HepG2 (cell line): ENCODE measurements around the gene TESK1. TPM values are rescaled to one million over a fixed set of nuclear protein-coding genes. Genes with fewer than 3 reads are reported as not detected.
A peak's percentile ranks its signal among the peaks of the same experiment; 100 is the strongest.

Experiments used
- ATAC-seq: fragments of 200-7000 bp; cut with Tn5 transposase; 3 replicates; pipeline ENCODE4 v1.9.1; 2020; ENCODE audit warnings: mild to moderate bottlenecking, moderate library complexity
- BruUV-seq: library from RNA; stranded (reverse); fragments of 400-500 nt; replicated peaks from 2 replicates; lab custom pipeline; 2021; lab: Mats Ljungman, UMichigan
- CTCF ChIA-PET: fragments of 300-600 bp; formaldehyde crosslinking; extraction: SDS; loops from one replicate; lab custom pipeline; 2021; ENCODE audit warnings: low total read pairs, inconsistent platforms, low intra/inter-chr PET ratio; lab: Yijun Ruan, JAX
- POLR2A ChIA-PET: fragments of 350-600 bp; sonication (Branson Sonifier 250); formaldehyde crosslinking; loops from one replicate; lab custom pipeline; 2020; ENCODE audit warnings: antibody characterized with exemption, inconsistent platforms; lab: Yijun Ruan, JAX
- DNase-seq: peaks from one replicate; pipeline ENCODE4 v3.0.0-alpha.2; 2015; ENCODE audit warnings: low spot score
- FAIRE-seq: peaks from 3 replicates; lab custom pipeline; 2011; peaks lifted over from hg19 to GRCh38; lab: Jason Lieb, UNC
- H2AFZ ChIP-seq: one replicate; pipeline ENCODE4 v1.6.1; 2011; ENCODE audit warnings: low read length, inconsistent platforms
- H3K27ac ChIP-seq: fragments of 300-600 bp; 3 replicates; pipeline ENCODE4 v1.8.0; 2011; ENCODE audit warnings: mixed run types, mild to moderate bottlenecking, mixed read lengths, low read length, inconsistent platforms; ENCODE audit not compliant: insufficient read depth; ENCODE audit errors: extremely low read length
- H3K27me3 ChIP-seq, 2 experiments: fragments of 200-600 bp in 1 of 2; 2 replicates in 1 of 2; 3 replicates in 1 of 2; pipeline versions ENCODE4 v1.6.0 to v1.8.0; 2011; ENCODE audit warnings: low read length in 2 of 2, mild to moderate bottlenecking in 2 of 2, moderate library complexity in 2 of 2, inconsistent platforms in 1 of 2; ENCODE audit not compliant: insufficient read depth in 2 of 2, control insufficient read depth in 1 of 2
- H3K36me3 ChIP-seq, 2 experiments: fragments of 200-600 bp in 1 of 2; replicated peaks in 1 of 2; 2 replicates in 1 of 2; 3 replicates in 1 of 2; pipeline versions ENCODE4 v1.5.1 to v1.8.0; 2011; ENCODE audit warnings: low read length in 2 of 2, inconsistent platforms in 1 of 2; ENCODE audit not compliant: insufficient read depth in 2 of 2, control insufficient read depth in 1 of 2
- H3K4me1 ChIP-seq: 2 replicates; pipeline ENCODE4 v1.5.1; 2012; ENCODE audit warnings: low read length, inconsistent platforms; ENCODE audit not compliant: insufficient read depth
- H3K4me2 ChIP-seq: 2 replicates; pipeline ENCODE4 v1.6.0; 2011; ENCODE audit warnings: low read depth, low read length, inconsistent platforms
- H3K4me3 ChIP-seq, 3 experiments: fragments of 200-600 bp in 1 of 3; sonication (generic), shearing (Covaris generic) in 1 of 3; replicated peaks in 1 of 3; 2 replicates each; pipeline ENCODE4 v1.5.1; 2011 to 2016; ENCODE audit warnings: low read length in 3 of 3, inconsistent platforms in 2 of 3, low read depth in 2 of 3, mild to moderate bottlenecking in 2 of 3, control low read depth in 1 of 3, mixed read lengths in 1 of 3; ENCODE audit not compliant: insufficient read depth in 1 of 3
- H3K79me2 ChIP-seq: one replicate; pipeline ENCODE4 v1.6.1; 2011; ENCODE audit warnings: low read length, inconsistent platforms; ENCODE audit not compliant: insufficient read depth
- H3K9ac ChIP-seq: 2 replicates; pipeline ENCODE4 v1.6.0; 2011; ENCODE audit warnings: mild to moderate bottlenecking, low read depth, low read length, inconsistent platforms; ENCODE audit not compliant: insufficient read depth
- H3K9me3 ChIP-seq: 2 replicates; pipeline ENCODE4 v1.5.1; 2012; ENCODE audit warnings: mild to moderate bottlenecking, low read length
- H4K20me1 ChIP-seq: 2 replicates; pipeline ENCODE4 v1.6.0; 2011; ENCODE audit warnings: inconsistent platforms, mild to moderate bottlenecking, low read length, moderate library complexity; ENCODE audit not compliant: insufficient read depth
- ASH2L ChIP-seq: fragments of 300-600, 200-600 bp; sonication (generic); IDR thresholded peaks from 2 replicates; pipeline ENCODE4 v1.7.0; 2017; ENCODE audit warnings: low read depth, mild to moderate bottlenecking, moderate library complexity, mixed read lengths, low read length; ENCODE audit not compliant: insufficient read length
- CBX5 ChIP-seq: sonication (generic); formaldehyde crosslinking; IDR thresholded peaks from 2 replicates; pipeline ENCODE4 v1.4.0; 2020; ENCODE audit warnings: missing genetic modification reagents, borderline replicate concordance
- MAZ ChIP-seq, 2 experiments: sonication (generic) in 1 of 2; formaldehyde crosslinking in 1 of 2; IDR thresholded peaks; 2 replicates each; pipeline versions ENCODE4 v1.5.0 to v1.6.1; 2012 to 2020; ENCODE audit warnings: low read depth in 2 of 2, mild to moderate bottlenecking in 2 of 2, borderline replicate concordance in 1 of 2, improper control_type of control experiment in 1 of 2, low read length in 1 of 2, missing genetic modification reagents in 1 of 2, moderate library complexity in 1 of 2
- MEIS2 ChIP-seq: sonication (generic); formaldehyde crosslinking; IDR thresholded peaks from 2 replicates; pipeline ENCODE4 v1.9.0; 2021; ENCODE audit warnings: mild to moderate bottlenecking, missing genetic modification reagents
- POGZ ChIP-seq: sonication (generic); formaldehyde crosslinking; IDR thresholded peaks from 2 replicates; pipeline ENCODE4 v1.4.0; 2020; ENCODE audit warnings: mild to moderate bottlenecking, missing genetic modification reagents
- RFX5 ChIP-seq: IDR thresholded peaks from 2 replicates; pipeline ENCODE4 v1.6.1; 2011; ENCODE audit warnings: low read depth, low read length, improper control_type of control experiment
- STAG1 ChIP-seq: sonication (generic); formaldehyde crosslinking; IDR thresholded peaks from 2 replicates; pipeline ENCODE4 v1.4.0; 2020; ENCODE audit warnings: missing genetic modification reagents
- ZFP62 ChIP-seq: sonication (generic); formaldehyde crosslinking; IDR thresholded peaks from 2 replicates; pipeline ENCODE4 v1.4.0; 2020; ENCODE audit warnings: missing genetic modification reagents
- ZNF335 ChIP-seq: sonication (generic); formaldehyde crosslinking; IDR thresholded peaks from 2 replicates; pipeline ENCODE4 v1.4.0; 2020; ENCODE audit warnings: missing genetic modification reagents
- ZSCAN20 ChIP-seq: sonication (generic); formaldehyde crosslinking; IDR thresholded peaks from 2 replicates; pipeline ENCODE4 v1.4.0; 2020; ENCODE audit warnings: missing genetic modification reagents, mild to moderate bottlenecking, borderline replicate concordance
- WGBS: methylation state at CpG from one replicate; pipeline ENCODE4 v1.1.6; 2017; ENCODE audit warnings: low lambda C conversion rate; 5-methylcytosine and 5-hydroxymethylcytosine counted together
- in situ Hi-C: cut with HindIII; loops from 2 replicates; pipeline ENCODE4 v1.10.0; 2017; ENCODE audit warnings: low pct_unique_long_range_greater_than_20kb; ENCODE audit not compliant: extremely low pct_ligation_motif_present
- intact Hi-C: fragments of 100-400 bp; cut with micrococcal nuclease; formaldehyde crosslinking; loops from one replicate; pipeline ENCODE4 v1.10.0; 2022; ENCODE audit not compliant: unreplicated experiment
- polyA plus RNA-seq, 8 experiments: library from polyadenylated mRNA; depleted of rRNA in 3 of 8; stranded (reverse) in 7 of 8; unstranded in 1 of 8; fragments of >200 nt; fragmentation: Illumina TruSeq in 4 of 8; extraction: Trizol in 4 of 8; gene quantifications; 2 replicates each; pipeline versions ENCODE4 v1.2.1 to v1.2.3, GENCODE V29; 2011 to 2016; ENCODE audit warnings: low read depth in 4 of 8, missing spikeins in 1 of 8, mixed read lengths in 1 of 8; ENCODE audit not compliant: insufficient read depth in 1 of 8
- total RNA-seq, 5 experiments: library from RNA; depleted of rRNA; stranded (reverse); fragments of >200 nt; fragmentation: Illumina TruSeq; extraction: Trizol; gene quantifications; 2 replicates each; pipeline ENCODE4 v1.2.3, GENCODE V29; 2016; ENCODE audit warnings: low read depth in 1 of 5
- TF ChIP-seq, protein P1 (sequence below): sonication (generic); formaldehyde crosslinking; IDR thresholded peaks from 2 replicates; pipeline ENCODE4 v1.5.0; 2020; ENCODE audit warnings: mild to moderate bottlenecking, missing genetic modification reagents
- TF ChIP-seq, protein P2 (sequence below), 2 experiments: fragments of 450-650 bp in 1 of 2; sonication (generic) in 1 of 2; formaldehyde crosslinking; IDR thresholded peaks; 2 replicates each; pipeline versions ENCODE4 v1.5.0 to v1.8.0; 2020 to 2022; ENCODE audit warnings: mild to moderate bottlenecking in 1 of 2, missing genetic modification reagents in 1 of 2

TESK1 gene
- total and polyA plus RNA-seq, 2 of the 13 experiments (the other 11 are each of a cell fraction or from before 2014, with no cell fraction given): 7.3 to 13.6 TPM

DNA sequence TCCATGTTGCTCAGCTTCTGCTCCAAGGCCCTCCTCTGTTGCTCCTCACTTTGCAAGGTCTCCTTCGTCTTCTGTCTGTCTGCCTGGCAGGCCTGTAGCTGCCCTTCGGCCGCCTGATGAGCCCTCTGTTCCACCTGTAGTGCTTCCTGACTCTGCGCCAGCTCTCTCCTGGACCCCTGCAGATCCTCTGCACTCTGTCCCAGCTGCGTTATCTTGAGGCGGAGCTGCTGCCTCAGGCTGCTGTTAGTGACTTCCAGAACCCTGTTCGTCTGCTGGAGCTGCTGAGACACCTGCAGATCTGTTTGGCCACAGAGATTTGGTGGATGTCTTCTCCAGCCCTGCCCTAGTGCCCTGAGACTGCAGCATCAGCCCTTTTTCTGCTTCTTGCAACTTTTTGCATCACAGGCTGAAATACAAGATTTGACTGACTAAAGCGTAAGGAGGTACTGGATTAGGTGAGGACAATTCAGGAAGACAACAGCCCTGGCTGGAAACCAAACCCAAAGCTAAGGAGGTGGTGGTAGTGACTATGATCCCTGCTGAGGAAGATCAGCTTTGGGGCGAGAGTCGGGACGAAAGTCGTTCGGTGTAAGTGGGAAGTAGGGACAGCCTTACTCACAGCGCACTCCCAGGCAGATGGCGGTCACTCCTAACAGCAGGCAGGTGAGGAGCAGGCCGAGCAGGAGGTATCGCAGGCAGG lies 11.1 kb downstream of the TESK1 start:
- Histone ChIP-seq H3K9me3 (no peaks in the 10 kb centered on the region), H2AFZ (no peak overlapping the region), H3K27me3 (peaks cover 3 to 60% of the 10 kb centered on the region in 2 experiments; a peak in 3 of 5 replicates), H3K4me1 (no peaks in the 10 kb centered on the region)
- in situ Hi-C loops: no loop called here
- TF ChIP-seq, protein P1, sequence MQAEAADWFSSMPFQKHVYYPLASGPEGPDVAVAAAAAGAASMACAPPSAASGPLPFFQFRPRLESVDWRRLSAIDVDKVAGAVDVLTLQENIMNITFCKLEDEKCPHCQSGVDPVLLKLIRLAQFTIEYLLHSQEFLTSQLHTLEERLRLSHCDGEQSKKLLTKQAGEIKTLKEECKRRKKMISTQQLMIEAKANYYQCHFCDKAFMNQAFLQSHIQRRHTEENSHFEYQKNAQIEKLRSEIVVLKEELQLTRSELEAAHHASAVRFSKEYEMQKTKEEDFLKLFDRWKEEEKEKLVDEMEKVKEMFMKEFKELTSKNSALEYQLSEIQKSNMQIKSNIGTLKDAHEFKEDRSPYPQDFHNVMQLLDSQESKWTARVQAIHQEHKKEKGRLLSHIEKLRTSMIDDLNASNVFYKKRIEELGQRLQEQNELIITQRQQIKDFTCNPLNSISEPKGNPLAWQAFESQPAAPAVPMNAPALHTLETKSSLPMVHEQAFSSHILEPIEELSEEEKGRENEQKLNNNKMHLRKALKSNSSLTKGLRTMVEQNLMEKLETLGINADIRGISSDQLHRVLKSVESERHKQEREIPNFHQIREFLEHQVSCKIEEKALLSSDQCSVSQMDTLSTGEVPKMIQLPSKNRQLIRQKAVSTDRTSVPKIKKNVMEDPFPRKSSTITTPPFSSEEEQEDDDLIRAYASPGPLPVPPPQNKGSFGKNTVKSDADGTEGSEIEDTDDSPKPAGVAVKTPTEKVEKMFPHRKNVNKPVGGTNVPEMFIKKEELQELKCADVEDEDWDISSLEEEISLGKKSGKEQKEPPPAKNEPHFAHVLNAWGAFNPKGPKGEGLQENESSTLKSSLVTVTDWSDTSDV (CRISPR knock-in tag): no peak
- TF ChIP-seq, all 625 proteins: peak for 0
- DNase-seq: no peak
- no peak overlapping the region for H3K9ac ChIP-seq
- CTCF ChIA-PET: no interaction called here
- ATAC-seq: peak; percentile 25; the same call in 2 of the 3 replicates
- H3K27ac ChIP-seq: no peak overlapping the region
- H3K4me2 ChIP-seq: no peak overlapping the region
- H3K36me3 ChIP-seq: no peaks in the 10 kb centered on the region
- POLR2A ChIA-PET: interaction anchor here (0.6 kb wide), 1 partner anchor 129 kb away, joined by 3 read pairs; no protein-coding TSS in a partner anchor
- 55% methylated on average over 14 of the region's 17 CpGs for WGBS
- H4K20me1 ChIP-seq: no peaks in the 10 kb centered on the region
- no peaks in the 10 kb centered on the region for H3K79me2 ChIP-seq
- no TSS peak for BruUV-seq
- FAIRE-seq: no peak
- no peak overlapping the region for H3K4me3 ChIP-seq
- intact Hi-C loops: no loop called here

DNA sequence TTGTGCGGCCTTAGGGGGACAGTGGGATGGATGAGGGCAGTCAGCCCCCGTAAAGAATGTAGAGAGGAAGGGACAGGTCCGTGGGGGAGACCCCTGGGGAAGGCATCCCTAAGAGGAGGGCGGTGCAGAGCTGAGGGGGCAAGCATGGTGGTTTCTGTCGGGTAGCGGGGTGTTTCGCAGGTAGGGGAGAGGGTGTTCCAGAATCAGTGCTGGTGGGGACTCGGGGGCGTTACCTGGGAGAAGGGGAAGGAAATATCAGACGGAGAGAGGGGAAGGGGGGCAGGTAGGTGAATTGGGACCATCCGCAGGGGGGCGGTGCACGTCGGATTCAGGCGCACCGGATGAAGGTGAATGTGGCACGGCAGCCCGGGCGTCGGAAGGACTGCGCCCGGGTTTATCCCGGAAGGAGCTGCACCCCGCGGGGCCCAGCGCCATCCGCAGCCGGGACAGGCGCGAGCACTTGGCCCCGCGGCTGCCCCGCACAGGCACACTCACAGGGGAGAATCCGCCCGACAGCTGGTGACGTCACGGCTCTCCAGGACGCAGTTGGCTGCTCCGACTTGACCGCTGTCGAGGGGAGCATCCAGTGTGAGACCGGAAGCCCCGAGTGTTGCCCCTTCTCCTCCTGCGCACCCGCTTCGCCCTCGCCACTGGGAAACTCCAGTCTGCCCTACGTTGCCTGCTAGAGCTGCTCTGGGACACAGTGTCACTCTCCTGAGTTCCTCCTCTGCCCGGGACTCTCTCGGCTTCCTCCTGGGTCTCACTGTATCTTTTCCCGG lies 11.8 kb downstream of the TESK1 start:
- Histone ChIP-seq H3K9ac (no peak overlapping the region), H3K36me3 (no peaks in the 10 kb centered on the region), H3K4me3 (no peak overlapping the region), H3K4me1 (no peaks in the 10 kb centered on the region), H2AFZ (no peak overlapping the region), H3K27me3 (peaks cover 3 to 60% of the 10 kb centered on the region in 2 experiments; a peak in 3 of 5 replicates), H4K20me1 (no peaks in the 10 kb centered on the region), H3K79me2 (no peaks in the 10 kb centered on the region), H3K27ac (no peak overlapping the region), H3K9me3 (no peaks in the 10 kb centered on the region), H3K4me2 (peak overlapping the region; percentile 18; the same call in 1 of the 2 replicates)
- FAIRE-seq (no peak), ATAC-seq (no peak; the same call in 2 of the 3 replicates), DNase-seq (no peak)
- ChIA-PET CTCF (no interaction called here), POLR2A (no interaction called here)
- in situ Hi-C loops: no loop called here
- intact Hi-C loops: no loop called here
- 55% methylated on average over 28 of the region's 51 CpGs for WGBS
- BruUV-seq: no TSS peak
- TF ChIP-seq MEIS2 (CRISPR knock-in tag) (no peak), ZFP62 (CRISPR knock-in tag) (no peak), MAZ (IDR thresholded peaks at IDR 0.05; ENCODE audit: borderline replicate concordance, low read depth, low read length) (no peak), MAZ (CRISPR knock-in tag; IDR thresholded peaks at IDR 0.05; ENCODE audit: low read depth) (no peak), ZNF335 (no peak), STAG1 (no peak), ZSCAN20 (no peak), RFX5 (peak; percentile 95), CBX5 (no peak), ASH2L (no peak), POGZ (CRISPR knock-in tag) (no peak)
- TF ChIP-seq, protein P2, sequence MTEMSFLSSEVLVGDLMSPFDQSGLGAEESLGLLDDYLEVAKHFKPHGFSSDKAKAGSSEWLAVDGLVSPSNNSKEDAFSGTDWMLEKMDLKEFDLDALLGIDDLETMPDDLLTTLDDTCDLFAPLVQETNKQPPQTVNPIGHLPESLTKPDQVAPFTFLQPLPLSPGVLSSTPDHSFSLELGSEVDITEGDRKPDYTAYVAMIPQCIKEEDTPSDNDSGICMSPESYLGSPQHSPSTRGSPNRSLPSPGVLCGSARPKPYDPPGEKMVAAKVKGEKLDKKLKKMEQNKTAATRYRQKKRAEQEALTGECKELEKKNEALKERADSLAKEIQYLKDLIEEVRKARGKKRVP (CRISPR knock-in tag; IDR thresholded peaks at IDR 0.05): no peak
